Activated CD8-positive, alpha-beta memory T cell treated with anti-CD3 and anti-CD28 coated beads, Interleukin-2, amount 50 U/mL, for 24 hours (primary cell): ENCODE data around the gene KLF7.

Experiments used
- DNase-seq: peaks from one replicate; pipeline ENCODE4 v3.0.0-alpha.2; 2020; ENCODE audit errors: extremely low read depth

The KLF7 gene

GRCh38 chr2:207128867-207129266, 36.9 kb downstream of the KLF7 start:
- no peak for DNase-seq

- DNase-seq = no peak
Observed at GRCh38 chr2:207126724-207127308, 38.9 kb downstream of the KLF7 start.

GRCh38 chr2:207123776-207124391, 41.9 kb downstream of the KLF7 start:
- DNase-seq = no peak

GRCh38 chr2:207123335-207123744, 42.4 kb downstream of the KLF7 start:
- peak; percentile 53 for DNase-seq

- DNase-seq = no peak
Observed at GRCh38 chr2:207122651-207123334, 43.0 kb downstream of the KLF7 start.

GRCh38 chr2:207121784-207122183, 44.0 kb downstream of the KLF7 start:
- no peak for DNase-seq

- DNase-seq = no peak
Observed at GRCh38 chr2:207119048-207119447, 46.7 kb downstream of the KLF7 start.

GRCh38 chr2:207117668-207118067, 48.1 kb downstream of the KLF7 start:
- no peak for DNase-seq

GRCh38 chr2:207115715-207116364, 49.9 kb downstream of the KLF7 start:
- DNase-seq = no peak

- no peak for DNase-seq
Observed at GRCh38 chr2:207113414-207113813, 52.3 kb downstream of the KLF7 start.

GRCh38 chr2:207112785-207113184, 53.0 kb downstream of the KLF7 start:
- DNase-seq = no peak

GRCh38 chr2:207112383-207112782, 53.4 kb downstream of the KLF7 start:
- no peak for DNase-seq

GRCh38 chr2:207111757-207112156, 54.0 kb downstream of the KLF7 start:
- DNase-seq = no peak

- no peak for DNase-seq
Observed at GRCh38 chr2:207110715-207111114, 55.0 kb downstream of the KLF7 start.

GRCh38 chr2:207110310-207110709, 55.4 kb downstream of the KLF7 start:
- no peak for DNase-seq

- DNase-seq = no peak
Observed at GRCh38 chr2:207109768-207110167, 56.0 kb downstream of the KLF7 start.

- DNase-seq = no peak
Observed at GRCh38 chr2:207108440-207108839, 57.3 kb downstream of the KLF7 start.

- no peak for DNase-seq
Observed at GRCh38 chr2:207107551-207107950, 58.2 kb downstream of the KLF7 start.

GRCh38 chr2:207107131-207107530, 58.6 kb downstream of the KLF7 start:
- no peak for DNase-seq

GRCh38 chr2:207103132-207103531, 62.6 kb downstream of the KLF7 start:
- no peak for DNase-seq

GRCh38 chr2:207101984-207102383, 63.8 kb downstream of the KLF7 start:
- DNase-seq = no peak

GRCh38 chr2:207097278-207097677, 68.5 kb downstream of the KLF7 start:
- no peak for DNase-seq

GRCh38 chr2:207095963-207096362, 69.8 kb downstream of the KLF7 start:
- no peak for DNase-seq
